K562 (cell line): ENCODE measurements around the gene GAP43. TPM values are rescaled to one million over a fixed set of nuclear protein-coding genes. Genes with fewer than 3 reads are reported as not detected.

ENCODE experiments used
- ATAC-seq: fragments of 200-7000 bp; cut with Tn5 transposase; 3 replicates; pipeline ENCODE4 v1.9.1; 2020; ENCODE audit warnings: moderate library complexity
- BruUV-seq: library from RNA; stranded (reverse); fragments of 400-500 nt; replicated peaks from 2 replicates; lab custom pipeline; 2021; lab: Mats Ljungman, UMichigan
- CTCF ChIA-PET: fragments of 300-600 bp; formaldehyde crosslinking; extraction: SDS; loops from one replicate; lab custom pipeline; 2021; ENCODE audit warnings: low intra/inter-chr PET ratio; lab: Yijun Ruan, JAX
- POLR2A ChIA-PET: fragments of 300-600, 350-650 bp; sonication (Branson Sonifier 250); formaldehyde crosslinking; extraction: SDS; loops from one replicate; lab custom pipeline; 2021; ENCODE audit warnings: antibody characterized with exemption, inconsistent platforms; lab: Yijun Ruan, JAX
- DNase-seq, 4 experiments: peaks; one replicate each; pipeline versions ENCODE4 v3.0.0 to v3.0.0-alpha.2; 2011 to 2018; ENCODE audit warnings: low spot score in 3 of 4, mixed read lengths in 3 of 4; ENCODE audit errors: extremely low read depth in 1 of 4
- FAIRE-seq: peaks from 2 replicates; lab custom pipeline; 2011; peaks lifted over from hg19 to GRCh38; lab: Jason Lieb, UNC
- H2AFZ ChIP-seq: 2 replicates; pipeline ENCODE4 v1.6.0; 2011; ENCODE audit warnings: low read depth, low read length, control low read depth, inconsistent platforms
- H3K27ac ChIP-seq: fragments of 200-600 bp; 3 replicates; pipeline ENCODE4 v1.8.0; 2011; ENCODE audit warnings: low read depth, mild to moderate bottlenecking, control low read depth, inconsistent platforms, low read length, moderate library complexity, mixed read lengths; ENCODE audit errors: extremely low read depth
- H3K27me3 ChIP-seq, 2 experiments: fragments of 300-600 bp in 1 of 2; 2 replicates in 1 of 2; 3 replicates in 1 of 2; pipeline versions ENCODE4 v1.6.0 to v1.8.0; 2011; ENCODE audit warnings: inconsistent platforms in 2 of 2, low read length in 2 of 2, mild to moderate bottlenecking in 1 of 2, mixed read lengths in 1 of 2, moderate library complexity in 1 of 2; ENCODE audit not compliant: control insufficient read depth in 2 of 2, insufficient read depth in 2 of 2
- H3K36me3 ChIP-seq: fragments of 300-600 bp; 3 replicates; pipeline ENCODE4 v1.8.0; 2011; ENCODE audit warnings: mild to moderate bottlenecking, low read length, inconsistent platforms; ENCODE audit not compliant: control insufficient read depth, insufficient read depth
- H3K4me1 ChIP-seq, 2 experiments: fragments of 200-600 bp in 1 of 2; replicated peaks in 1 of 2; 2 replicates in 1 of 2; 3 replicates in 1 of 2; pipeline versions ENCODE4 v1.5.1 to v1.8.0; 2011; ENCODE audit warnings: inconsistent platforms in 2 of 2, low read length in 2 of 2, mild to moderate bottlenecking in 1 of 2, mixed read lengths in 1 of 2, moderate library complexity in 1 of 2; ENCODE audit not compliant: control insufficient read depth in 2 of 2, insufficient read depth in 2 of 2
- H3K4me2 ChIP-seq: 2 replicates; pipeline ENCODE4 v1.6.1; 2011; ENCODE audit warnings: low read length, control low read depth, inconsistent platforms, mixed read lengths; ENCODE audit not compliant: insufficient read depth
- H3K4me3 ChIP-seq: fragments of 200-600 bp; sonication (generic), shearing (Covaris generic); 2 replicates; pipeline ENCODE4 v1.5.1; 2016; ENCODE audit warnings: control low read depth, inconsistent platforms
- H3K79me2 ChIP-seq: fragments of 200-600 bp; 3 replicates; pipeline ENCODE4 v1.8.0; 2011; ENCODE audit warnings: low read length, inconsistent platforms; ENCODE audit not compliant: control insufficient read depth, insufficient read depth
- H3K9ac ChIP-seq, 2 experiments: 2 replicates each; pipeline versions ENCODE4 v1.6.0 to v1.6.1; 2011; ENCODE audit warnings: low read depth in 2 of 2, low read length in 2 of 2, control low read depth in 1 of 2, inconsistent platforms in 1 of 2, mild to moderate bottlenecking in 1 of 2, mixed read lengths in 1 of 2; ENCODE audit not compliant: insufficient read depth in 1 of 2
- H3K9me1 ChIP-seq: one replicate; pipeline ENCODE4 v1.6.0; 2011; ENCODE audit warnings: inconsistent platforms, mild to moderate bottlenecking, low read length, moderate library complexity; ENCODE audit not compliant: control insufficient read depth, insufficient read depth
- H3K9me3 ChIP-seq: replicated peaks from 2 replicates; pipeline ENCODE4 v1.5.1; 2011; ENCODE audit warnings: low read depth, low read length, inconsistent platforms; ENCODE audit not compliant: control insufficient read depth, insufficient read depth
- H4K20me1 ChIP-seq: replicated peaks from 2 replicates; pipeline ENCODE4 v1.6.1; 2011; ENCODE audit warnings: low read length, inconsistent platforms, mixed read lengths; ENCODE audit not compliant: control insufficient read depth, insufficient read depth
- CEBPG ChIP-seq, 3 experiments: fragments of 200-800 bp in 1 of 3; sonication (Bioruptor generic) in 1 of 3; sonication (generic) in 1 of 3; formaldehyde crosslinking in 1 of 3; IDR thresholded peaks in 2 of 3; conservative IDR thresholded peaks in 1 of 3; 2 replicates each; pipeline versions ENCODE4 v1.6.1 to v1.8.0; 2016 to 2022; ENCODE audit warnings: missing compliant biosample characterization in 2 of 3, missing genetic modification characterization in 2 of 3, mild to moderate bottlenecking in 1 of 3, missing genetic modification reagents in 1 of 3
- FOXA3 ChIP-seq, 2 experiments: fragments of 450-650 bp in 1 of 2; sonication (generic) in 1 of 2; formaldehyde crosslinking; IDR thresholded peaks in 1 of 2; conservative IDR thresholded peaks in 1 of 2; 2 replicates each; pipeline versions ENCODE4 v1.4.0 to v1.8.0; 2020 to 2022; ENCODE audit warnings: mild to moderate bottlenecking in 2 of 2, missing genetic modification reagents in 1 of 2
- IRF2 ChIP-seq: sonication (generic); formaldehyde crosslinking; IDR thresholded peaks from 2 replicates; pipeline ENCODE4 v1.8.1; 2022; ENCODE audit warnings: mild to moderate bottlenecking, missing genetic modification reagents
- MBD2 ChIP-seq: sonication (generic); IDR thresholded peaks from 2 replicates; pipeline ENCODE4 v1.6.1; 2016; ENCODE audit warnings: low read depth, borderline replicate concordance
- NR0B1 ChIP-seq: fragments of 450-650 bp; IDR thresholded peaks from one replicate; pipeline ENCODE4 v1.6.1; 2018; ENCODE audit warnings: mild to moderate bottlenecking, moderate library complexity; ENCODE audit not compliant: partially characterized antibody
- PATZ1 ChIP-seq: fragments of 250-450 bp; sonication (Bioruptor Pico); IDR thresholded peaks from 2 replicates; pipeline ENCODE4 v1.5.0; 2020; ENCODE audit warnings: mild to moderate bottlenecking, borderline replicate concordance
- POLR3A ChIP-seq: IDR thresholded peaks from 2 replicates; pipeline ENCODE4 v1.6.1; 2011; ENCODE audit warnings: borderline replicate concordance, mild to moderate bottlenecking, moderate library complexity; ENCODE audit not compliant: insufficient read length, insufficient read depth; ENCODE audit errors: extremely low read depth
- PRPF4 ChIP-seq: fragments of 200-400 bp; formaldehyde crosslinking; IDR thresholded peaks from one replicate; pipeline ENCODE4 v1.6.1; 2017; ENCODE audit warnings: low read length, low read depth, mild to moderate bottlenecking; ENCODE audit not compliant: insufficient read depth, poor library complexity, severe bottlenecking
- RBM14 ChIP-seq: fragments of 200-400 bp; formaldehyde crosslinking; IDR thresholded peaks from 2 replicates; pipeline ENCODE4 v1.6.1; 2018; ENCODE audit warnings: low read depth, mild to moderate bottlenecking, low read length, moderate library complexity, borderline replicate concordance; ENCODE audit not compliant: insufficient read depth
- SMAD1 ChIP-seq: fragments of 150-350 bp; IDR thresholded peaks from 2 replicates; pipeline ENCODE4 v1.6.1; 2014; ENCODE audit warnings: low read length, low read depth; ENCODE audit not compliant: partially characterized antibody
- SMC3 ChIP-seq: conservative IDR thresholded peaks from 2 replicates; pipeline ENCODE4 v1.6.1; 2011; ENCODE audit warnings: low read depth, low read length, improper control_type of control experiment; ENCODE audit not compliant: insufficient read depth
- SRSF3 ChIP-seq: fragments of 200-400 bp; formaldehyde crosslinking; IDR thresholded peaks from 2 replicates; pipeline ENCODE4 v1.6.1; 2016; ENCODE audit warnings: mild to moderate bottlenecking, low read length, moderate library complexity; ENCODE audit not compliant: insufficient read depth
- ZC3H11A ChIP-seq: IDR thresholded peaks from 2 replicates; pipeline ENCODE4 v1.6.1; 2012; ENCODE audit warnings: low read depth, low read length, improper control_type of control experiment
- ZNF212 ChIP-seq: fragments of 450-650 bp; formaldehyde crosslinking; IDR thresholded peaks from 2 replicates; pipeline ENCODE4 v1.4.0; 2020; ENCODE audit warnings: mild to moderate bottlenecking
- ZNF445 ChIP-seq: fragments of 250-450 bp; sonication (Bioruptor Pico); IDR thresholded peaks from 2 replicates; pipeline ENCODE4 v1.4.0; 2020; ENCODE audit warnings: low read depth, mild to moderate bottlenecking, moderate library complexity
- WGBS: fragments of 100-300 bp; shearing (Covaris generic); methylation state at CpG from one replicate; pipeline ENCODE4 v1.1.6; 2016; ENCODE audit warnings: low coverage, mixed read lengths; ENCODE audit not compliant: insufficient coverage; ENCODE audit errors: missing lambda C conversion rate; 5-methylcytosine and 5-hydroxymethylcytosine counted together
- in situ Hi-C: fragments of 300-500 bp; cut with MboI; formaldehyde crosslinking; loops from 4 replicates; pipeline ENCODE4 v1.15.0; 2018; ENCODE audit warnings: inconsistent platforms, mixed read lengths
- intact Hi-C: fragments of 100-400 bp; cut with micrococcal nuclease; formaldehyde crosslinking; loops from 2 replicates; pipeline ENCODE4 v1.14.2; 2022
- polyA plus RNA-seq, 8 experiments: library from polyadenylated mRNA; depleted of rRNA in 4 of 8; stranded (reverse) in 5 of 8; unstranded in 3 of 8; fragments of >200 nt; fragmentation: Nextera tagmentation in 2 of 8; fragmentation: Illumina TruSeq in 1 of 8; extraction: Ambion mirVana in 2 of 8; extraction: Trizol in 1 of 8; gene quantifications; 2 replicates each; pipeline versions ENCODE4 v1.2.1 to v1.2.3, GENCODE V29; 2011 to 2014; ENCODE audit warnings: inconsistent platforms in 1 of 8, missing spikeins in 1 of 8
- total RNA-seq, 7 experiments: library from RNA; depleted of rRNA in 6 of 7; stranded (reverse); fragments of >200 nt in 6 of 7; fragmentation: Illumina TruSeq in 2 of 7; extraction: Trizol in 2 of 7; gene quantifications; 2 replicates each; pipeline versions ENCODE4 v1.2.1 to v1.2.3, GENCODE V29; 2011 to 2021; ENCODE audit warnings: low replicate concordance in 1 of 7

GAP43 gene
- total and polyA plus RNA-seq, 9 of the 15 experiments (the other 6 are each of a cell fraction or from before 2014, with no cell fraction given), result 0.04 to 0.11 (median 0.09) TPM; not detected in 6

- no peak for TF ChIP-seq RBM14
Measured at GRCh38 chr3:115588201-115589115, 34.9 kb upstream of the GAP43 start (continued).

GRCh38 chr3:115590873-115591272 lies 32.4 kb upstream of the GAP43 start:
- H3K4me2 ChIP-seq, result no peak overlapping the region
- BruUV-seq, result no TSS peak
- ATAC-seq, result no peak
- no peak overlapping the region for H3K9ac ChIP-seq
- no peaks in the 10 kb centered on the region for H3K9me3 ChIP-seq
- POLR2A ChIA-PET, result no interaction called here
- no peaks in the 10 kb centered on the region for H4K20me1 ChIP-seq
- no peak overlapping the region for H3K27ac ChIP-seq
- intact Hi-C loops, result no loop called here
- no peaks in the 10 kb centered on the region for H3K36me3 ChIP-seq
- H3K27me3 ChIP-seq, result no peaks in the 10 kb centered on the region
- 0% methylated on average over 3 of the region's 3 CpGs for WGBS
- H3K79me2 ChIP-seq, result no peaks in the 10 kb centered on the region
- in situ Hi-C loops, result no loop called here
- CTCF ChIA-PET, result no interaction called here
- FAIRE-seq, result no peak
- DNase-seq, result no peak
- no peaks in the 10 kb centered on the region for H3K9me1 ChIP-seq
- no peaks in the 10 kb centered on the region for H3K4me1 ChIP-seq
- no peak overlapping the region for H2AFZ ChIP-seq
- H3K4me3 ChIP-seq, result no peak overlapping the region
- TF ChIP-seq PRPF4 (no peak), PATZ1 (CRISPR knock-in tag) (no peak), ZNF212 (no peak), CEBPG (CRISPR knock-in tag; IDR thresholded peaks at IDR 0.05) (no peak), CEBPG (tag; conservative IDR thresholded peaks at IDR 0.05 in 1 of 2, IDR thresholded peaks at IDR 0.05 in 1 of 2) (no peak), POLR3A (no peak), SRSF3 (no peak), ZC3H11A (no peak), FOXA3 (CRISPR knock-in tag; conservative IDR thresholded peaks at IDR 0.05 in 1 of 2, IDR thresholded peaks at IDR 0.05 in 1 of 2) (no peak), SMC3 (no peak), NR0B1 (no peak), SMAD1 (no peak), MBD2 (no peak), IRF2 (CRISPR knock-in tag) (no peak), ZNF445 (CRISPR knock-in tag) (no peak)
